ENCODE results near the gene NHSL1.

Gene NHSL1

GRCh38 chr6:138402838-138403187 is 96.5 kb downstream of the NHSL1 start:
- DNase-seq (ENCODE audit: insufficient read length): no peak
- no peak for FAIRE-seq
- TF ChIP-seq POLR2A (IDR thresholded peaks at IDR 0.05; ENCODE audit: low read depth, low read length): no peak
- TF ChIP-seq TAF1 (IDR thresholded peaks at IDR 0.05; ENCODE audit: borderline replicate concordance, low read depth, low read length): no peak
- TF ChIP-seq POLR2AphosphoS5 (IDR thresholded peaks at IDR 0.05; ENCODE audit: low read depth, low read length): no peak

DNA sequence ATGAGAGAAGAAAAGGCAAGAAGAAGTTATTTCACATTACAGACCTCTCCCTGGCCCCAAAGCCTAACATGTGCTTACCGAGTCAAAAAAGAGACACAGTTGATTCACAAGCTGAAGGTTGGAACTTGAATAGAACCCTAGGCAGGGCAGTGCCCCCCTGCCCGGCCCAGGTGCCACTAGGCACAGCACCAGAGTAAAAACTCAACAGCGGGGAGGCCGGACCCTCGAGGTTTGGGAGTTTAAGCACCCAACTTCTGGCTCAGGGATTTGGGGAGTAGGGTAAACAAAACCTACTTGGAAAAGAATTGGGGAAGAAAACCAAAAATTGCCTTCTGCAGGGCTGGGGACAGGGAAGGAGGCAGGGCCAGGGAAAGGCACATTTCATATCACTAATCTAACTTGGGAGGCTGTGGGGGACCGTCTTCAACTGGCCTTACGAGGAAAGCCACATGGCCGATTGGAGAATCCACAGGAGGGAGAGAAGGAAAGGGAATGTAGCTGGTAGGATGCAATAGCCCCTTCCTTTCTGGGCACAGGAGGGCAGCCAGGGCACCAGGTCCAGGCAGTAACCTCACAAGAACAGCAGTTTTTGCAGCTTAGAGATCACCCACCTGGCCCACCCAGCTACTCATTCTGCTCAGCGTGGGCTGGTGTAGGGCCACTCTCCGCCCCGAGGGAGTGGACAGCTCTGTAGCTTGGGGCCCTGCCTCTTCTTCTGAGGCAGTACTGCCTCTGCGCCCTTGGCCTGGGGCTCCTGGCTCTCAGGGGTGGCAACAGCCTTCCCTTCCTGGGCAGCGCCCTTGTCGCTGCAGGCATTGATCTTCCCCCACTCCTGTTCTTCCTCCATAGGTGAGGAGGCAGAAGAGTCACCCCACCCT is 97.1 kb downstream of the NHSL1 start:
- FAIRE-seq: no peak
- TF ChIP-seq TAF1 (IDR thresholded peaks at IDR 0.05; ENCODE audit: borderline replicate concordance, low read depth, low read length): no peak
- DNase-seq (ENCODE audit: insufficient read length): no peak

DNA sequence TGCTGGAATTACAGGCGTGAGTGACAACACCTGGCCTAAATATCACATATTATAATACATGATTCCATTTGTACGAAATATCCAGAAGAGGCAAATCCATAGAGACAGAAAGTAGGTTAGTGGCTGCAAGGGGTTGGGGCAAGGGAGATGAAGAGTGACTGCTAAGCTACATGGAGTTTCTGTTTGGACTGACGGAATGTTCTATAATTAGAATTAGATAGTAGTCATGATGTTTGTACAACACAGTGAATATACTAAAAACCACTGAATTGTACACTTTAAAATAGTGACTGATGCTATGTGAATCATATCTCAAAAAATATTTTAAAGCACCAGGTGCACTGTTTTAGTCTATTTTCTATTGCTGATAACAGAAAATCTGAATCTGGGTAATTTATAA is 99.0 kb downstream of the NHSL1 start:
- DNase-seq (ENCODE audit: insufficient read length) (no peak), FAIRE-seq (no peak)
- no peak for TF ChIP-seq POLR2A (IDR thresholded peaks at IDR 0.05; ENCODE audit: low read depth, low read length)
- no peak for TF ChIP-seq POLR2AphosphoS5 (IDR thresholded peaks at IDR 0.05; ENCODE audit: low read depth, low read length)
- TF ChIP-seq TAF1 (IDR thresholded peaks at IDR 0.05; ENCODE audit: borderline replicate concordance, low read depth, low read length): no peak

GRCh38 chr6:138397128-138398122 is 101.9 kb downstream of the NHSL1 start:
- DNase-seq (ENCODE audit: insufficient read length) (no peak), FAIRE-seq (no peak)
- TF ChIP-seq POLR2AphosphoS5 (IDR thresholded peaks at IDR 0.05; ENCODE audit: low read depth, low read length): no peak

- FAIRE-seq (no peak), DNase-seq (ENCODE audit: insufficient read length) (no peak)
- TF ChIP-seq TAF1 (IDR thresholded peaks at IDR 0.05; ENCODE audit: borderline replicate concordance, low read depth, low read length): no peak
- TF ChIP-seq POLR2AphosphoS5 (IDR thresholded peaks at IDR 0.05; ENCODE audit: low read depth, low read length): no peak
Measured at GRCh38 chr6:138396709-138397108, 102.6 kb downstream of the NHSL1 start.

- no peak for DNase-seq (ENCODE audit: insufficient read length)
- no peak for FAIRE-seq
- TF ChIP-seq POLR2A (IDR thresholded peaks at IDR 0.05; ENCODE audit: low read depth, low read length) (no peak), POLR2AphosphoS5 (IDR thresholded peaks at IDR 0.05; ENCODE audit: low read depth, low read length) (no peak), TAF1 (IDR thresholded peaks at IDR 0.05; ENCODE audit: borderline replicate concordance, low read depth, low read length) (no peak)
Measured at GRCh38 chr6:138393871-138394783, 105.2 kb downstream of the NHSL1 start.

GRCh38 chr6:138389551-138389950 is 109.7 kb downstream of the NHSL1 start:
- TF ChIP-seq POLR2A (IDR thresholded peaks at IDR 0.05; ENCODE audit: low read depth, low read length) (no peak), POLR2AphosphoS5 (IDR thresholded peaks at IDR 0.05; ENCODE audit: low read depth, low read length) (no peak), TAF1 (IDR thresholded peaks at IDR 0.05; ENCODE audit: borderline replicate concordance, low read depth, low read length) (no peak)
- FAIRE-seq (no peak), DNase-seq (ENCODE audit: insufficient read length) (no peak)

DNA sequence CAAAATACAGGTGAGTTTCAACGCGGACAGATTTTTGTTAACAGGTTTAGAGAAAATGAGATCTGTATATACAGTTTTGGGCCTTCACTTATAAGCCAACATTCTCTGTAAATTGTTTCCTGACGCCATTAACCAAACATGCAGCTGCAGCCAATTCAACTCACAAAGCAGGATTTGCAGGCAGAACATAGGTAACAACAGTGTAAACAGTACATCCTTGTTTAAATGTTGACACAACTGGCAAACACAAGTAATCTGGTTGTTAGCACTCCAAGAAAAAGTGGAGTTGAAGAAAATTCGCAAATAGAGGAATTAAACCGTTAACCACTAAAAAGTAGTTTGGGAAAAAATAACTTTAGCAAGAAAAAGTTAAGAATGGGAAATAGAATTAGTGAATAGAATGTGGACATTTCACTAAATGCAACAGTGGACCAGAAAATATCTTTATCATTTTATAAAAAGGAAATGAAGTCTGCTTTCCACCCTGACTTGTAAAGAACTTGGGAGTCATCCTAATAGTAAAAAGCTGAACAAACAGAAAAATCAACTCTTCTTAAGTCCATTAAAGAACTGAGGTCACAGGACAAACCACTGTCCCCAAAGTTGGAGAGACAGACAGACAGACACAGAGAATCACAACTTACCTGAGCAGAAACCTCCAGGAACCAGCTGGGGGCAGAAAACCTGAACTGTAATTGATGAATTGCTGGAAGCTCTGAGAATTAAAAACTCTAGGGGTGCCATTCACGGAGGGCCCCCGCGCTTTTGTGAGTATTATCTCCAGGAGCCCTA is 111.5 kb downstream of the NHSL1 start:
- FAIRE-seq: no peak

GRCh38 chr6:138386897-138387296 is 112.4 kb downstream of the NHSL1 start:
- DNase-seq (ENCODE audit: insufficient read length) (no peak), FAIRE-seq (no peak)

More for the DNA sequence above, 111.5 kb downstream of the NHSL1 start:
- DNase-seq (ENCODE audit: insufficient read length): no peak
- TF ChIP-seq TAF1 (IDR thresholded peaks at IDR 0.05; ENCODE audit: borderline replicate concordance, low read depth, low read length) (no peak), POLR2A (IDR thresholded peaks at IDR 0.05; ENCODE audit: low read depth, low read length) (no peak), POLR2AphosphoS5 (IDR thresholded peaks at IDR 0.05; ENCODE audit: low read depth, low read length) (no peak)

GRCh38 chr6:138383776-138384175 is 115.5 kb downstream of the NHSL1 start:
- FAIRE-seq (no peak), DNase-seq (ENCODE audit: insufficient read length) (no peak)

More at GRCh38 chr6:138386897-138387296, 112.4 kb downstream of the NHSL1 start:
- TF ChIP-seq TAF1 (IDR thresholded peaks at IDR 0.05; ENCODE audit: borderline replicate concordance, low read depth, low read length) (no peak), POLR2AphosphoS5 (IDR thresholded peaks at IDR 0.05; ENCODE audit: low read depth, low read length) (no peak), POLR2A (IDR thresholded peaks at IDR 0.05; ENCODE audit: low read depth, low read length) (no peak)

More at GRCh38 chr6:138383776-138384175, 115.5 kb downstream of the NHSL1 start:
- TF ChIP-seq POLR2AphosphoS5 (IDR thresholded peaks at IDR 0.05; ENCODE audit: low read depth, low read length) (no peak), POLR2A (IDR thresholded peaks at IDR 0.05; ENCODE audit: low read depth, low read length) (no peak), TAF1 (IDR thresholded peaks at IDR 0.05; ENCODE audit: borderline replicate concordance, low read depth, low read length) (no peak)

Measured in GM12892 (cell line).